Gastrocnemius medialis (tissue), 4 donors: ENCODE results near the gene LMO2.

Source experiments
- CTCF ChIP-seq, 5 experiments: fragments of 450-650 bp in 3 of 5; fragments of 200-600 bp in 2 of 5; sonication (generic) in 2 of 5; IDR thresholded peaks in 4 of 5; conservative IDR thresholded peaks in 1 of 5; 1 replicate in 4 of 5; 2 replicates in 1 of 5; pipeline ENCODE4 v1.5.1; 2016 to 2019; ENCODE audit warnings: antibody characterized with exemption in 5 of 5, mild to moderate bottlenecking in 3 of 5, moderate library complexity in 3 of 5
- POLR2A ChIP-seq, 2 donors: fragments of 450-650 bp; IDR thresholded peaks; one replicate each; pipeline ENCODE4 v1.6.1; 2017; ENCODE audit warnings: antibody characterized with exemption in 2 of 2, mild to moderate bottlenecking in 2 of 2, moderate library complexity in 2 of 2

- TF ChIP-seq CTCF (IDR thresholded peaks at IDR 0.05 in 4 of 5, conservative IDR thresholded peaks at IDR 0.05 in 1 of 5) (no peak), POLR2A (IDR thresholded peaks at IDR 0.05) (no peak)
These were observed 7.6 kb upstream of the LMO2 start for GRCh38 chr11:33899400-33900037.
